Right ventricle myocardium superior (tissue), 1 donor: ENCODE results near the gene CYBB. TPM values are rescaled to one million over a fixed set of nuclear protein-coding genes. Genes with fewer than 3 reads are reported as not detected.
A peak's percentile ranks its signal among the peaks of the same experiment; 100 is the strongest.
"Not testable (repeated sequence)": the region's sequence is repeated elsewhere in the genome, so short reads cannot be mapped to it uniquely, and the experiment has no call there.

Source experiments
- ATAC-seq: fragments of 200-7000 bp; cut with Tn5 transposase; one replicate; pipeline ENCODE4 v1.9.1; 2020; ENCODE audit warnings: mild to moderate bottlenecking; ENCODE audit not compliant: poor library complexity
- DNase-seq: peaks from one replicate; pipeline ENCODE4 v3.0.0-alpha.2; 2020
- intact Hi-C: fragments of 100-400 bp; cut with DNase I; formaldehyde crosslinking; loops from one replicate; pipeline ENCODE4 v1.11.2; 2022
- long read RNA-seq: library from polyadenylated mRNA; unstranded; transcript quantifications from one replicate; pipeline ENCODE4 v2.0.0, GENCODE V29; 2021
- total RNA-seq: library from RNA; stranded (reverse); fragmentation: NEBNext Ultra II Directional; extraction: Animal tissue kit (Norgen Biotek cat#: 25700); gene quantifications from one replicate; pipeline ENCODE4 v1.2.1, GENCODE V29; 2021
- donor health status: DM: no; HTN: yes; CAD: no; lungs with severe emphysema.

CYBB gene
- 28.8 TPM for total RNA-seq
- long read RNA-seq, full-length matches to known transcripts = 2 of 4 reads
- long read RNA-seq, partial matches to known transcripts = 2 of 4 reads
- long read RNA-seq, other reads (novel, unspliced or antisense) = 0 of 4 reads

- ATAC-seq = no peak
- DNase-seq = no peak
- intact Hi-C loops = no loop called here
These were observed at the start of gene CYBB for GRCh38 chrX:37779857-37780256. Gene CYBB, plus strand, starts transcription at chrX:37780059. Its CDS starts 19 bp downstream, at chrX:37780078.

- ATAC-seq = peak; percentile 87
- intact Hi-C loops = loop anchor here (10.0 kb wide), 1 partner anchor 79 kb away; no protein-coding TSS in a partner anchor
- DNase-seq = peak; percentile 78
These were observed 34.5 kb upstream of the CYBB start for GRCh38 chrX:37745354-37745753.

- intact Hi-C loops = loop anchor here (10.0 kb wide), 1 partner anchor 79 kb away; no protein-coding TSS in a partner anchor
- no peak for ATAC-seq
- DNase-seq = no peak
These were observed 34.0 kb upstream of the CYBB start for GRCh38 chrX:37745835-37746217.

GRCh38 chrX:37746218-37746941, 33.5 kb upstream of the CYBB start:
- no peak for DNase-seq
- intact Hi-C loops = loop anchor here (10.0 kb wide), 1 partner anchor 78 kb away; no protein-coding TSS in a partner anchor
- ATAC-seq = peak; percentile 39

- no peak for DNase-seq
- ATAC-seq = no peak
- intact Hi-C loops = loop anchor here (10.0 kb wide), 1 partner anchor 78 kb away; no protein-coding TSS in a partner anchor
These were observed 32.9 kb upstream of the CYBB start for GRCh38 chrX:37746951-37747350.

- intact Hi-C loops = no loop called here
- no peak for DNase-seq
- ATAC-seq = no peak
These were observed 27.6 kb upstream of the CYBB start for GRCh38 chrX:37752281-37752680.

GRCh38 chrX:37752936-37753335, 26.9 kb upstream of the CYBB start:
- no peak for DNase-seq
- no peak for ATAC-seq

GRCh38 chrX:37753384-37753783, 26.5 kb upstream of the CYBB start:
- intact Hi-C loops = no loop called here
- ATAC-seq (no peak), DNase-seq (no peak)

More at GRCh38 chrX:37752936-37753335, 26.9 kb upstream of the CYBB start:
- intact Hi-C loops = no loop called here

- intact Hi-C loops = no loop called here
- ATAC-seq (no peak), DNase-seq (no peak)
These were observed 25.3 kb upstream of the CYBB start for GRCh38 chrX:37754516-37754915.

GRCh38 chrX:37755025-37755424, 24.8 kb upstream of the CYBB start:
- intact Hi-C loops = no loop called here
- DNase-seq (no peak), ATAC-seq (peak; percentile 51)

GRCh38 chrX:37757082-37757481, 22.8 kb upstream of the CYBB start:
- intact Hi-C loops = no loop called here
- DNase-seq = no peak
- no peak for ATAC-seq

GRCh38 chrX:37759351-37759750, 20.5 kb upstream of the CYBB start:
- intact Hi-C loops = no loop called here
- ATAC-seq (no peak), DNase-seq (no peak)

GRCh38 chrX:37759878-37760418, 19.9 kb upstream of the CYBB start:
- DNase-seq (no peak), ATAC-seq (no peak)
- intact Hi-C loops = no loop called here

- DNase-seq = no peak
- ATAC-seq = no peak
- intact Hi-C loops = no loop called here
These were observed 16.5 kb upstream of the CYBB start for GRCh38 chrX:37763400-37763799.

- ATAC-seq (no peak), DNase-seq (no peak)
- intact Hi-C loops = no loop called here
These were observed 14.4 kb upstream of the CYBB start for GRCh38 chrX:37765507-37765906.

- DNase-seq = no peak
- intact Hi-C loops = no loop called here
- ATAC-seq = no peak
These were observed 12.4 kb upstream of the CYBB start for GRCh38 chrX:37767430-37767829.

- DNase-seq, ATAC-seq, intact Hi-C loops: not testable (repeated sequence)
These were observed 11.0 kb upstream of the CYBB start for GRCh38 chrX:37768866-37769265.

GRCh38 chrX:37776283-37776986, 3.4 kb upstream of the CYBB start:
- intact Hi-C loops = no loop called here
- DNase-seq (no peak), ATAC-seq (no peak)

- intact Hi-C loops = no loop called here
- DNase-seq (no peak), ATAC-seq (no peak)
These were observed 2.9 kb upstream of the CYBB start for GRCh38 chrX:37776987-37777325.

GRCh38 chrX:37781081-37781480, 1.2 kb downstream of the CYBB start:
- intact Hi-C loops = no loop called here
- DNase-seq (no peak), ATAC-seq (no peak)
